GM12878 (cell line): ENCODE measurements around the gene ABCA10.

ENCODE experiments used
- BACH1 ChIP-seq: fragments of 450-650 bp; IDR thresholded peaks from 2 replicates; pipeline ENCODE4 v1.6.1; 2017; ENCODE audit warnings: mild to moderate bottlenecking, borderline replicate concordance
- BCL11A ChIP-seq: IDR thresholded peaks from 2 replicates; pipeline ENCODE4 v1.6.1; 2011; ENCODE audit warnings: low read depth, low read length
- BHLHE40 ChIP-seq, 2 experiments: fragments of 450-650 bp in 1 of 2; IDR thresholded peaks; 2 replicates each; pipeline ENCODE4 v1.6.1; 2011 to 2017; ENCODE audit warnings: low read depth in 2 of 2, borderline replicate concordance in 1 of 2, improper control_type of control experiment in 1 of 2, low read length in 1 of 2, mild to moderate bottlenecking in 1 of 2
- E4F1 ChIP-seq: fragments of 450-650 bp; IDR thresholded peaks from 2 replicates; pipeline ENCODE4 v1.6.1; 2018; ENCODE audit warnings: borderline replicate concordance, mild to moderate bottlenecking; ENCODE audit not compliant: partially characterized antibody
- EP300 ChIP-seq, 2 experiments: fragments of 150-350 bp in 1 of 2; IDR thresholded peaks; 2 replicates each; pipeline ENCODE4 v1.6.1; 2011 to 2012; ENCODE audit warnings: low read depth in 2 of 2, low read length in 2 of 2, borderline replicate concordance in 1 of 2, improper control_type of control experiment in 1 of 2, inconsistent platforms in 1 of 2; ENCODE audit not compliant: control insufficient read depth in 1 of 2
- KAT2A ChIP-seq: conservative IDR thresholded peaks from 2 replicates; pipeline ENCODE4 v1.6.1; 2011; ENCODE audit warnings: low read depth, low read length; ENCODE audit not compliant: control insufficient read depth
- MEF2A ChIP-seq: IDR thresholded peaks from 2 replicates; pipeline ENCODE4 v1.6.1; 2011; ENCODE audit warnings: low read depth, mild to moderate bottlenecking, low read length, moderate library complexity; ENCODE audit not compliant: insufficient read depth
- NR2C2 ChIP-seq: IDR thresholded peaks from 2 replicates; pipeline ENCODE4 v1.6.1; 2011; ENCODE audit warnings: borderline replicate concordance, low read depth; ENCODE audit not compliant: control insufficient read depth, insufficient read length
- PRDM15 ChIP-seq: fragments of 450-650 bp; formaldehyde crosslinking; IDR thresholded peaks from 2 replicates; pipeline ENCODE4 v1.4.0; 2020; ENCODE audit warnings: mild to moderate bottlenecking, moderate library complexity
- RBBP5 ChIP-seq: fragments of 200-600 bp; sonication (generic); conservative IDR thresholded peaks from 2 replicates; pipeline ENCODE4 v1.6.1; 2016
- SP1 ChIP-seq: IDR thresholded peaks from one replicate; pipeline ENCODE4 v1.6.1; 2011; ENCODE audit warnings: low read depth, low read length
- USF2 ChIP-seq: IDR thresholded peaks from 2 replicates; pipeline ENCODE4 v1.6.1; 2011; ENCODE audit warnings: low read depth, low read length, improper control_type of control experiment, borderline replicate concordance

DNA sequence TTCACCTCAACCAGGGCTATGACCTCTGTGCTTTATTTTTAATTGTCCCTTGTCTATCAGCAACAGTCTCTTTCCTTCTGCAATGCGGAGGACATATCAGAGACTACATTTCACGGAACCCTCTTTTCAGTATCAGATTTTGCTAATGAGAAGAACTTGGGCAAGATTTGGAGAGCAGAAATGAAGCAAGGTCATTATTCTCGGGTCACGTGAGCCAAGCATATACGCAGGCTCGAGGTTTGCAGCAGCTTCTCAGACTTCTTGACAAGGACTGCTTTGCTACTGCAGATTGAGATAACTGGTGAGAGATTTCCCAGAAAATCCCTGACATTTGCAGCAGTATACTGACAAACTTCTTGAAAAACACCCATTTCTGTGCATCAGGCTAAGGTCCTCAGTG, 30.4 kb downstream of the ABCA10 start:
- TF ChIP-seq BCL11A (no peak), MEF2A (no peak), PRDM15 (CRISPR knock-in tag) (no peak), E4F1 (no peak), EP300 (IDR thresholded peaks at IDR 0.05; ENCODE audit: borderline replicate concordance in 1 of 2, control insufficient read depth in 1 of 2, low read depth in 2 of 2, low read length in 2 of 2) (no peak), USF2 (no peak), BACH1 (no peak), RBBP5 (no peak), SP1 (no peak), NR2C2 (no peak), BHLHE40 (IDR thresholded peaks at IDR 0.05; ENCODE audit: borderline replicate concordance in 1 of 2, low read depth in 2 of 2, low read length in 1 of 2) (no peak), KAT2A (no peak)
